ENCODE results near the gene ABCC1.

GRCh38 chr16:16189842-16190241 lies 240.4 kb downstream of the ABCC1 start:
- TF ChIP-seq CTCF (conservative IDR thresholded peaks at IDR 0.05; ENCODE audit: low read depth, low read length) (no peak), POLR2A (IDR thresholded peaks at IDR 0.05; ENCODE audit: low read depth, low read length) (no peak), RAD21 (IDR thresholded peaks at IDR 0.05; ENCODE audit: low read length) (no peak), RCOR1 (IDR thresholded peaks at IDR 0.05; ENCODE audit: insufficient replicate concordance, low read length) (no peak)

All from IMR-90 (cell line).